Activated naive CD8-positive, alpha-beta T cell (primary cell): ENCODE results near the gene PTMA.

Experiments used
- H3K27ac Mint-ChIP-seq: one replicate; pipeline ENCODE4 v1.8.0; 2021; ENCODE audit warnings: mixed read lengths
- H3K27me3 Mint-ChIP-seq: one replicate; pipeline ENCODE4 v1.8.0; 2021; ENCODE audit warnings: mixed read lengths
- H3K36me3 Mint-ChIP-seq: one replicate; pipeline ENCODE4 v1.8.0; 2021; ENCODE audit warnings: mixed read lengths
- H3K4me1 Mint-ChIP-seq: one replicate; pipeline ENCODE4 v1.8.0; 2021; ENCODE audit warnings: low read depth, mixed read lengths
- H3K4me3 Mint-ChIP-seq: one replicate; pipeline ENCODE4 v1.8.0; 2021; ENCODE audit warnings: mild to moderate bottlenecking, mixed read lengths
- H3K9me3 Mint-ChIP-seq: one replicate; pipeline ENCODE4 v1.8.0; 2021; ENCODE audit warnings: low read depth, mixed read lengths

PTMA gene

GRCh38 chr2:231714639-231715498 is 6.5 kb downstream of the PTMA start:
- peak overlapping the region; percentile 38 for H3K27ac Mint-ChIP-seq
- no peaks in the 10 kb centered on the region for H3K27me3 Mint-ChIP-seq
- peak overlapping the region; percentile 20 for H3K4me3 Mint-ChIP-seq
- peaks cover 27% of the 10 kb centered on the region for H3K4me1 Mint-ChIP-seq
- H3K9me3 Mint-ChIP-seq: no peaks in the 10 kb centered on the region
- H3K36me3 Mint-ChIP-seq: peaks cover 19% of the 10 kb centered on the region

GRCh38 chr2:231715499-231715837 is 7.1 kb downstream of the PTMA start:
- no peaks in the 10 kb centered on the region for H3K27me3 Mint-ChIP-seq
- no peaks in the 10 kb centered on the region for H3K9me3 Mint-ChIP-seq
- H3K36me3 Mint-ChIP-seq: peaks cover 19% of the 10 kb centered on the region
- peak overlapping the region; percentile 28 for H3K27ac Mint-ChIP-seq
- H3K4me1 Mint-ChIP-seq: peaks cover 27% of the 10 kb centered on the region
- no peak overlapping the region for H3K4me3 Mint-ChIP-seq

- no peaks in the 10 kb centered on the region for H3K9me3 Mint-ChIP-seq
- peak overlapping the region; percentile 22 for H3K27ac Mint-ChIP-seq
- peaks cover 18% of the 10 kb centered on the region for H3K36me3 Mint-ChIP-seq
- H3K4me3 Mint-ChIP-seq: peak overlapping the region; percentile 35
- H3K4me1 Mint-ChIP-seq: peaks cover 27% of the 10 kb centered on the region
- H3K27me3 Mint-ChIP-seq: no peaks in the 10 kb centered on the region
Measured at GRCh38 chr2:231715988-231716616, 7.8 kb downstream of the PTMA start.

- Mint-ChIP-seq H3K9me3 (no peaks in the 10 kb centered on the region), H3K4me3 (no peak overlapping the region), H3K27me3 (no peaks in the 10 kb centered on the region), H3K36me3 (peaks cover 13% of the 10 kb centered on the region), H3K27ac (no peak overlapping the region), H3K4me1 (peaks cover 23% of the 10 kb centered on the region)
Measured at GRCh38 chr2:231716666-231717280, 8.4 kb downstream of the PTMA start.

- H3K4me3 Mint-ChIP-seq: no peak overlapping the region
- H3K9me3 Mint-ChIP-seq: no peaks in the 10 kb centered on the region
- no peaks in the 10 kb centered on the region for H3K27me3 Mint-ChIP-seq
- H3K36me3 Mint-ChIP-seq: peaks cover 7% of the 10 kb centered on the region
- no peak overlapping the region for H3K27ac Mint-ChIP-seq
- H3K4me1 Mint-ChIP-seq: peaks cover 17% of the 10 kb centered on the region
Measured at GRCh38 chr2:231717281-231718171, 9.2 kb downstream of the PTMA start.

GRCh38 chr2:231718799-231719198 is 10.5 kb downstream of the PTMA start:
- no peak overlapping the region for H3K4me3 Mint-ChIP-seq
- H3K36me3 Mint-ChIP-seq: peaks cover 3% of the 10 kb centered on the region
- peaks cover 7% of the 10 kb centered on the region for H3K4me1 Mint-ChIP-seq
- no peaks in the 10 kb centered on the region for H3K27me3 Mint-ChIP-seq
- H3K9me3 Mint-ChIP-seq: no peaks in the 10 kb centered on the region
- no peak overlapping the region for H3K27ac Mint-ChIP-seq

- H3K4me1 Mint-ChIP-seq: no peaks in the 10 kb centered on the region
- no peak overlapping the region for H3K4me3 Mint-ChIP-seq
- H3K27me3 Mint-ChIP-seq: no peaks in the 10 kb centered on the region
- no peak overlapping the region for H3K27ac Mint-ChIP-seq
- H3K36me3 Mint-ChIP-seq: peaks cover 3% of the 10 kb centered on the region
- H3K9me3 Mint-ChIP-seq: no peaks in the 10 kb centered on the region
Measured at GRCh38 chr2:231720292-231720986, 12.1 kb downstream of the PTMA start.

GRCh38 chr2:231720987-231721966 is 13.0 kb downstream of the PTMA start:
- H3K9me3 Mint-ChIP-seq: no peaks in the 10 kb centered on the region
- no peaks in the 10 kb centered on the region for H3K36me3 Mint-ChIP-seq
- H3K27ac Mint-ChIP-seq: no peak overlapping the region
- H3K4me3 Mint-ChIP-seq: no peak overlapping the region
- no peaks in the 10 kb centered on the region for H3K4me1 Mint-ChIP-seq
- H3K27me3 Mint-ChIP-seq: no peaks in the 10 kb centered on the region

- no peaks in the 10 kb centered on the region for H3K9me3 Mint-ChIP-seq
- no peaks in the 10 kb centered on the region for H3K4me1 Mint-ChIP-seq
- no peaks in the 10 kb centered on the region for H3K36me3 Mint-ChIP-seq
- no peaks in the 10 kb centered on the region for H3K27me3 Mint-ChIP-seq
- no peak overlapping the region for H3K4me3 Mint-ChIP-seq
- H3K27ac Mint-ChIP-seq: no peak overlapping the region
Measured at GRCh38 chr2:231722721-231723307, 14.5 kb downstream of the PTMA start.

- Mint-ChIP-seq H3K4me3 (no peak overlapping the region), H3K27me3 (no peaks in the 10 kb centered on the region), H3K27ac (no peak overlapping the region), H3K4me1 (no peaks in the 10 kb centered on the region), H3K9me3 (no peaks in the 10 kb centered on the region), H3K36me3 (peaks cover 3% of the 10 kb centered on the region)
Measured at GRCh38 chr2:231725476-231725875, 17.2 kb downstream of the PTMA start.

- no peak overlapping the region for H3K27ac Mint-ChIP-seq
- no peaks in the 10 kb centered on the region for H3K9me3 Mint-ChIP-seq
- peaks cover 3% of the 10 kb centered on the region for H3K36me3 Mint-ChIP-seq
- H3K4me3 Mint-ChIP-seq: no peak overlapping the region
- H3K4me1 Mint-ChIP-seq: no peaks in the 10 kb centered on the region
- H3K27me3 Mint-ChIP-seq: no peaks in the 10 kb centered on the region
Measured at GRCh38 chr2:231726276-231726675, 18.0 kb downstream of the PTMA start.

GRCh38 chr2:231727621-231728020 is 19.3 kb downstream of the PTMA start:
- no peak overlapping the region for H3K27ac Mint-ChIP-seq
- no peaks in the 10 kb centered on the region for H3K27me3 Mint-ChIP-seq

GRCh38 chr2:231732604-231733003 is 24.3 kb downstream of the PTMA start:
- Mint-ChIP-seq H3K9me3 (no peaks in the 10 kb centered on the region), H3K4me1 (no peaks in the 10 kb centered on the region), H3K36me3 (peaks cover 3% of the 10 kb centered on the region), H3K27ac (no peak overlapping the region), H3K4me3 (no peak overlapping the region), H3K27me3 (no peaks in the 10 kb centered on the region)

More at GRCh38 chr2:231727621-231728020, 19.3 kb downstream of the PTMA start:
- Mint-ChIP-seq H3K4me3 (no peak overlapping the region), H3K36me3 (peaks cover 3% of the 10 kb centered on the region), H3K9me3 (no peaks in the 10 kb centered on the region), H3K4me1 (no peaks in the 10 kb centered on the region)
